HepG2 (cell line): Measurements from ENCODE around the gene DOCK2. TPM values are rescaled to one million over a fixed set of nuclear protein-coding genes. Genes with fewer than 3 reads are reported as not detected.

ENCODE experiments used
- ATAC-seq: fragments of 200-7000 bp; cut with Tn5 transposase; 3 replicates; pipeline ENCODE4 v1.9.1; 2020; ENCODE audit warnings: mild to moderate bottlenecking, moderate library complexity
- BruUV-seq: library from RNA; stranded (reverse); fragments of 400-500 nt; replicated peaks from 2 replicates; lab custom pipeline; 2021; lab: Mats Ljungman, UMichigan
- CTCF ChIA-PET: fragments of 300-600 bp; formaldehyde crosslinking; extraction: SDS; loops from one replicate; lab custom pipeline; 2021; ENCODE audit warnings: low total read pairs, inconsistent platforms, low intra/inter-chr PET ratio; lab: Yijun Ruan, JAX
- POLR2A ChIA-PET: fragments of 350-600 bp; sonication (Branson Sonifier 250); formaldehyde crosslinking; loops from one replicate; lab custom pipeline; 2020; ENCODE audit warnings: antibody characterized with exemption, inconsistent platforms; lab: Yijun Ruan, JAX
- DNase-seq: peaks from one replicate; pipeline ENCODE4 v3.0.0-alpha.2; 2015; ENCODE audit warnings: low spot score
- FAIRE-seq: peaks from 3 replicates; lab custom pipeline; 2011; peaks lifted over from hg19 to GRCh38; lab: Jason Lieb, UNC
- H2AFZ ChIP-seq: one replicate; pipeline ENCODE4 v1.6.1; 2011; ENCODE audit warnings: low read length, inconsistent platforms
- H3K27ac ChIP-seq: fragments of 300-600 bp; 3 replicates; pipeline ENCODE4 v1.8.0; 2011; ENCODE audit warnings: mixed run types, mild to moderate bottlenecking, mixed read lengths, low read length, inconsistent platforms; ENCODE audit not compliant: insufficient read depth; ENCODE audit errors: extremely low read length
- H3K27me3 ChIP-seq, 2 experiments: fragments of 200-600 bp in 1 of 2; 2 replicates in 1 of 2; 3 replicates in 1 of 2; pipeline versions ENCODE4 v1.6.0 to v1.8.0; 2011; ENCODE audit warnings: low read length in 2 of 2, mild to moderate bottlenecking in 2 of 2, moderate library complexity in 2 of 2, inconsistent platforms in 1 of 2; ENCODE audit not compliant: insufficient read depth in 2 of 2, control insufficient read depth in 1 of 2
- H3K36me3 ChIP-seq, 2 experiments: fragments of 200-600 bp in 1 of 2; replicated peaks in 1 of 2; 2 replicates in 1 of 2; 3 replicates in 1 of 2; pipeline versions ENCODE4 v1.5.1 to v1.8.0; 2011; ENCODE audit warnings: low read length in 2 of 2, inconsistent platforms in 1 of 2; ENCODE audit not compliant: insufficient read depth in 2 of 2, control insufficient read depth in 1 of 2
- H3K4me1 ChIP-seq: 2 replicates; pipeline ENCODE4 v1.5.1; 2012; ENCODE audit warnings: low read length, inconsistent platforms; ENCODE audit not compliant: insufficient read depth
- H3K4me2 ChIP-seq: 2 replicates; pipeline ENCODE4 v1.6.0; 2011; ENCODE audit warnings: low read depth, low read length, inconsistent platforms
- H3K4me3 ChIP-seq, 3 experiments: fragments of 200-600 bp in 1 of 3; sonication (generic), shearing (Covaris generic) in 1 of 3; replicated peaks in 1 of 3; 2 replicates each; pipeline ENCODE4 v1.5.1; 2011 to 2016; ENCODE audit warnings: low read length in 3 of 3, inconsistent platforms in 2 of 3, low read depth in 2 of 3, mild to moderate bottlenecking in 2 of 3, control low read depth in 1 of 3, mixed read lengths in 1 of 3; ENCODE audit not compliant: insufficient read depth in 1 of 3
- H3K79me2 ChIP-seq: one replicate; pipeline ENCODE4 v1.6.1; 2011; ENCODE audit warnings: low read length, inconsistent platforms; ENCODE audit not compliant: insufficient read depth
- H3K9ac ChIP-seq: 2 replicates; pipeline ENCODE4 v1.6.0; 2011; ENCODE audit warnings: mild to moderate bottlenecking, low read depth, low read length, inconsistent platforms; ENCODE audit not compliant: insufficient read depth
- H3K9me3 ChIP-seq: 2 replicates; pipeline ENCODE4 v1.5.1; 2012; ENCODE audit warnings: mild to moderate bottlenecking, low read length
- H4K20me1 ChIP-seq: 2 replicates; pipeline ENCODE4 v1.6.0; 2011; ENCODE audit warnings: inconsistent platforms, mild to moderate bottlenecking, low read length, moderate library complexity; ENCODE audit not compliant: insufficient read depth
- ASH2L ChIP-seq: fragments of 300-600, 200-600 bp; sonication (generic); IDR thresholded peaks from 2 replicates; pipeline ENCODE4 v1.7.0; 2017; ENCODE audit warnings: low read depth, mild to moderate bottlenecking, moderate library complexity, mixed read lengths, low read length; ENCODE audit not compliant: insufficient read length
- CBX1 ChIP-seq: IDR thresholded peaks from one replicate; pipeline ENCODE4 v1.6.1; 2016; ENCODE audit warnings: antibody characterized with exemption, low read depth
- CBX5 ChIP-seq: sonication (generic); formaldehyde crosslinking; IDR thresholded peaks from 2 replicates; pipeline ENCODE4 v1.4.0; 2020; ENCODE audit warnings: missing genetic modification reagents, borderline replicate concordance
- DPF2 ChIP-seq: sonication (generic); formaldehyde crosslinking; IDR thresholded peaks from 2 replicates; pipeline ENCODE4 v1.4.0; 2020; ENCODE audit warnings: mild to moderate bottlenecking, low read depth, missing genetic modification reagents, borderline replicate concordance
- PHB2 ChIP-seq: fragments of 450-650 bp; IDR thresholded peaks from 2 replicates; pipeline ENCODE4 v1.6.1; 2018; ENCODE audit not compliant: partially characterized antibody
- SSRP1 ChIP-seq: IDR thresholded peaks from 2 replicates; pipeline ENCODE4 v1.6.1; 2016; ENCODE audit warnings: control low read depth
- THYN1 ChIP-seq: sonication (generic); formaldehyde crosslinking; IDR thresholded peaks from 2 replicates; pipeline ENCODE4 v1.8.1; 2023; ENCODE audit warnings: low read depth, mild to moderate bottlenecking, moderate library complexity, missing genetic modification reagents, borderline replicate concordance
- ZNF546 ChIP-seq: sonication (generic); formaldehyde crosslinking; conservative IDR thresholded peaks from 2 replicates; pipeline ENCODE4 v1.8.1; 2023; ENCODE audit warnings: mild to moderate bottlenecking, missing genetic modification reagents
- ZNF709 ChIP-seq: sonication (generic); formaldehyde crosslinking; IDR thresholded peaks from 2 replicates; pipeline ENCODE4 v1.5.0; 2020; ENCODE audit warnings: mild to moderate bottlenecking, missing genetic modification reagents
- ZNF75D ChIP-seq: sonication (generic); formaldehyde crosslinking; IDR thresholded peaks from 2 replicates; pipeline ENCODE4 v1.8.1; 2023; ENCODE audit warnings: missing genetic modification reagents, mild to moderate bottlenecking, borderline replicate concordance
- WGBS: methylation state at CpG from one replicate; pipeline ENCODE4 v1.1.6; 2017; ENCODE audit warnings: low lambda C conversion rate; 5-methylcytosine and 5-hydroxymethylcytosine counted together
- in situ Hi-C: cut with HindIII; loops from 2 replicates; pipeline ENCODE4 v1.10.0; 2017; ENCODE audit warnings: low pct_unique_long_range_greater_than_20kb; ENCODE audit not compliant: extremely low pct_ligation_motif_present
- intact Hi-C: fragments of 100-400 bp; cut with micrococcal nuclease; formaldehyde crosslinking; loops from one replicate; pipeline ENCODE4 v1.10.0; 2022; ENCODE audit not compliant: unreplicated experiment
- polyA plus RNA-seq, 8 experiments: library from polyadenylated mRNA; depleted of rRNA in 3 of 8; stranded (reverse) in 7 of 8; unstranded in 1 of 8; fragments of >200 nt; fragmentation: Illumina TruSeq in 4 of 8; extraction: Trizol in 4 of 8; gene quantifications; 2 replicates each; pipeline versions ENCODE4 v1.2.1 to v1.2.3, GENCODE V29; 2011 to 2016; ENCODE audit warnings: low read depth in 4 of 8, missing spikeins in 1 of 8, mixed read lengths in 1 of 8; ENCODE audit not compliant: insufficient read depth in 1 of 8
- total RNA-seq, 5 experiments: library from RNA; depleted of rRNA; stranded (reverse); fragments of >200 nt; fragmentation: Illumina TruSeq; extraction: Trizol; gene quantifications; 2 replicates each; pipeline ENCODE4 v1.2.3, GENCODE V29; 2016; ENCODE audit warnings: low read depth in 1 of 5
- TF ChIP-seq, protein P1 (sequence below): sonication (generic); formaldehyde crosslinking; IDR thresholded peaks from 2 replicates; pipeline ENCODE4 v1.4.0; 2020; ENCODE audit warnings: mild to moderate bottlenecking, missing genetic modification reagents
- TF ChIP-seq, protein P2 (sequence below): sonication (generic); formaldehyde crosslinking; IDR thresholded peaks from 2 replicates; pipeline ENCODE4 v1.5.0; 2020; ENCODE audit warnings: mild to moderate bottlenecking, missing genetic modification reagents

The DOCK2 gene
- total and polyA plus RNA-seq, 2 of the 13 experiments (the other 11 are each of a cell fraction or from before 2014, with no cell fraction given) = not detected

DNA sequence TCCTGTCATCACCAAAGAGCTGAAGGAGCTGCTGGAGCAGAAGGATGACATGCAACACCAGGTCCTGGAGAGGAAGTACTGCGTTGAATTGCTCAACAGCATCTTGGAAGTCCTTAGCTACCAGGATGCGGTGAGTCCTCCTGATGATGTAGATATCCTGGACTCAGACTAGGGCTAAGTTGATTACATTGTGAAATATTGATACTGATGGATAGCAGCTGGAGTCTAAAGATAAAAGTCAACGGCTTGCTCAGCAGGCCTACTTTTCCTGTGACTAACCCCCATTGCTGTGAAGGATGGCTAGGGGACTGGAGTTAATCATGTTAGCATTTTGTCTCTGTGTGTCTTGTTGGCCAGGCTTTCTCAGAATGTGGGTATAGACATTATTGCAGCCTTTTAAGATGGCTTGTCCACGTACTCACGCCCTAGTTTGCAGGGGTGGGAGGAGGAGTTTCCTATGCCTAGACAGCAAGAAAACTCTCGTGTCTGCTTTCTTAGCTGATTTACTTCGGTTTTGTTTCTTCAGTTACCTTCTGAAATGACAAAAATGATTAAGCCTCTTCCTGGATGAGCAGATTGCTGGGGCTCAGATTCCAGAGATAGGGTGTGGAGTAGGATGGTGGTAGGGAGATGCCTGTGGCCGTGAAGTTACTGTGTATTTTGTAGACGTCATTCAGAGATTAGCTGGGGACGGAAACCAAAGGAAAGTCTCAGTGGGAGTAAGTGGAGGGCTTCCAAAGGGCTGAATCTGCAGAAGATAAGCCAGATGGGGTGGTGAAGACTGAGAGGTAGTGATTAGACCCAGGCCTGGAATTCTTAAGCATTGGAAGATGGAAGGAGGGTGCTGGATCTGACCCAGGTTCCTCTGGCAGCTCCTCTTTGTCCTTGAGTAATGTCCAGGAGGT is 166.3 kb downstream of the DOCK2 start:
- Histone ChIP-seq H3K9me3 (no peaks in the 10 kb centered on the region), H3K79me2 (no peaks in the 10 kb centered on the region), H2AFZ (no peak overlapping the region), H3K9ac (no peak overlapping the region), H3K36me3 (no peaks in the 10 kb centered on the region), H3K27ac (no peak overlapping the region), H3K4me1 (no peaks in the 10 kb centered on the region)
- WGBS = 16% methylated on average over 9 of the region's 10 CpGs
- FAIRE-seq = no peak
- BruUV-seq = no TSS peak
- no peak for ATAC-seq
- intact Hi-C loops (no loop called here), in situ Hi-C loops (no loop called here)
- ChIA-PET POLR2A (no interaction called here), CTCF (no interaction called here)
- DNase-seq = no peak
- TF ChIP-seq, protein P1, sequence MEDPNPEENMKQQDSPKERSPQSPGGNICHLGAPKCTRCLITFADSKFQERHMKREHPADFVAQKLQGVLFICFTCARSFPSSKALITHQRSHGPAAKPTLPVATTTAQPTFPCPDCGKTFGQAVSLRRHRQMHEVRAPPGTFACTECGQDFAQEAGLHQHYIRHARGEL = no peak
- TF ChIP-seq CBX5 (CRISPR knock-in tag) (no peak), SSRP1 (no peak), ASH2L (no peak), DPF2 (no peak), THYN1 (CRISPR knock-in tag) (no peak), ZNF546 (no peak), PHB2 (no peak), CBX1 (no peak), ZNF709 (CRISPR knock-in tag) (no peak), ZNF75D (CRISPR knock-in tag) (no peak)
- TF ChIP-seq, protein P2, sequence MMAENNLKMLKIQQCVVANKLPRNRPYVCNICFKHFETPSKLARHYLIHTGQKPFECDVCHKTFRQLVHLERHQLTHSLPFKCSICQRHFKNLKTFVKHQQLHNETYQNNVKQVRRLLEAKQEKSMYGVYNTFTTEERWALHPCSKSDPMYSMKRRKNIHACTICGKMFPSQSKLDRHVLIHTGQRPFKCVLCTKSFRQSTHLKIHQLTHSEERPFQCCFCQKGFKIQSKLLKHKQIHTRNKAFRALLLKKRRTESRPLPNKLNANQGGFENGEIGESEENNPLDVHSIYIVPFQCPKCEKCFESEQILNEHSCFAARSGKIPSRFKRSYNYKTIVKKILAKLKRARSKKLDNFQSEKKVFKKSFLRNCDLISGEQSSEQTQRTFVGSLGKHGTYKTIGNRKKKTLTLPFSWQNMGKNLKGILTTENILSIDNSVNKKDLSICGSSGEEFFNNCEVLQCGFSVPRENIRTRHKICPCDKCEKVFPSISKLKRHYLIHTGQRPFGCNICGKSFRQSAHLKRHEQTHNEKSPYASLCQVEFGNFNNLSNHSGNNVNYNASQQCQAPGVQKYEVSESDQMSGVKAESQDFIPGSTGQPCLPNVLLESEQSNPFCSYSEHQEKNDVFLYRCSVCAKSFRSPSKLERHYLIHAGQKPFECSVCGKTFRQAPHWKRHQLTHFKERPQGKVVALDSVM = no peak
- TF ChIP-seq, all 625 proteins: peak for 0
- H3K27me3 ChIP-seq = no peaks in the 10 kb centered on the region; a peak in 1 of 5 replicates
- H4K20me1 ChIP-seq = no peaks in the 10 kb centered on the region
- H3K4me2 ChIP-seq = no peak overlapping the region
- H3K4me3 ChIP-seq = no peak overlapping the region
